HG02943 (cell line): ENCODE data around the gene PLPPR1.

Experiments used
- ATAC-seq: cut with Tn5 transposase; IDR thresholded peaks from one replicate; pipeline ENCODE4 v1.9.1; 2021; ENCODE audit warnings: mild to moderate bottlenecking, low read depth, moderate library complexity; ENCODE audit not compliant: unreplicated experiment

PLPPR1 gene

GRCh38 chr9:101191723-101192122 lies 163.2 kb downstream of the PLPPR1 start:
- no peak for ATAC-seq

GRCh38 chr9:101197026-101197425 lies 168.5 kb downstream of the PLPPR1 start:
- ATAC-seq, result no peak

GRCh38 chr9:101200852-101201251 lies 172.3 kb downstream of the PLPPR1 start:
- ATAC-seq, result no peak

GRCh38 chr9:101201630-101202029 lies 173.1 kb downstream of the PLPPR1 start:
- ATAC-seq, result no peak

DNA sequence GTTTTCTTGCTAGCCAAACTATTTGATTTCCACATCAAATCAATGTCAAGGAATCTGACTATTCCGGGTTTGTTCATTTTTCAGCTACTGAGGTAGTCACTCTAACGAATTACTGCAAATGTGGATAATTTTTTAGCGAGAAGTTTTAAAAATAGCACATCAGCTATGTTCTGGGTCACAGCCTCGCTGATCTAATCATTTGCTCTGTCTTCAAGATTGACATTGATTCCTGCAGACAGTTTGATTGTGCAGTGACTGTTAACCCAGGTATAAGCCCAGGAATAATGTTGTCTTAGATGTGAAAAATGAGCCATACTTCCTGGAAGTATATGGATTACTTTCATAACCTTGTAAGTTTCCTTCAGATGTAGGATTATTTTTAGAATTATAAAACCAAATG lies 181.1 kb downstream of the PLPPR1 start:
- no peak for ATAC-seq

- no peak for ATAC-seq
Measured at GRCh38 chr9:101212661-101213060, 184.1 kb downstream of the PLPPR1 start.

DNA sequence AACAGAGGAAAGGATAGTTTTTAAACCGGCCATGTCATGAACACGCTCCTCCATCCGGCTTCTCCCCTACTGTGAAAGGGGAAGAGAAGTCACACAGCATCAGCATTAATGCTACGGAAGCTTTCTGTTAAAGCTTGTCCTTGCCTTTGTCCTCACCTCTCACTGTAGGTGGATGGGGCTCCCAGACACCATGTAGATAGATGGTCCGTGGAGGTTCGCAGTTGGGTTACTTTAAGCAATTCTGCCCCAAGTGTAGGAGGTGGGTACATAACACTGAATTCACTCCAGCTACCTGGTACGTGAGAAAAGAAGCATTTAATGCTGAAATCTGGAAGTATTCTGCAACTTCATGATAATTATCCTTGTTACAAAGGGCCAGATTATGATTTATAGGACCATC lies 190.5 kb downstream of the PLPPR1 start:
- no peak for ATAC-seq

DNA sequence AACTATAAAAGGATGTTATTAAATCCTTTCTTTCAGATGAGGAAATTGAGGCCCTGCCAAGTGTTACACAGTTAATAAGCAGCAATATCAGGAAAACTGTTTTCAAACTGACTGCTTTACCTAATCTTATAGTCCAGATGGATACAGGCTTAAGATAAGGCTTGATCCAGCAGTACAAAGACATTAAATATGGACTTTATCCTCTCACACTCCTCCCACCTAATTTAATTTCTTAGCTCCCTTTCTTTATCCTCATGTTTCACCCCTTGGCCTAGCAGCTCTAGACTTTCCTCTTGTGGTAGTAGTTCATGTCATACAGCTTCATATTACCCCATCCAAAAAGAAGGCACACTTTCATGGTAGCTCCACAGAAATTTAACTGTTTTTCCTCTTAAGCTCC lies 191.8 kb downstream of the PLPPR1 start:
- ATAC-seq, result no peak

DNA sequence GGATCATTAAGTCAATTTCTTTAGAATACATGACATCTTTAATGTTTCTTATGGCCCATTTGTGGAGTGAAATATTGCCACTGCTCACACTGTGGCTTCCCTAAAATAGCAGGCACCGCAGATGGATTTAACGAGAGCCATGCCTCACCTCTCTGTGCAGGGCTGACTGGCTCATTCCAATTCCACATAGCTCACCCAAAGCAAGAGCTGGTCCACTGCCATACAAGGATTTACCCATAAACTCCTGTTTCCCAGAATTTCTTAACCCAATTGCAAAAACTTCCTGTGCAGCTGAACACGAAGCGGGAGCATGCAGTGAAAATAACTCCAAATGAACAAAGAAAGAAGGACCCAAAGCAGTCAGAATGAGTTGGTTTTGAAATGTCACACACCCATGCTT lies 196.7 kb downstream of the PLPPR1 start:
- ATAC-seq, result no peak

GRCh38 chr9:101226161-101226560 lies 197.6 kb downstream of the PLPPR1 start:
- no peak for ATAC-seq

DNA sequence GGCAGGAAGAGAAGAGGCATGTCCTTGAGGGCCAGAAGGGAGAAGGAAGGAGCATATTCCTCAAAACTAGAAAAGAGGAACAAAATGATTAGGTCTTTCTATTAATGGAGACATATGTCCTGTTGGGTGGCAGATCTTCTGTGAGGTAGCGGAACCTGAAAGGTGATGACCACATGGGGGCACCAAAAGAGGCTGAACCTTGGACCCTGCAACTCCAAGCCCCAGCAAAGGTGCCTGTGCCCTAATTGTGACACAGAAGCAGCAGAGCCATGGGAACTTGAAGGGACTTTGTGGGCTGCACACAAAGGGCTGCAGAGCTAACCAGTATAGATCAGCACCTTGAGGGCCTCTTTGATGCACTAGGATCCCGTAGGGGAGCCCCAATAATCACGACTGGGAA lies 198.3 kb downstream of the PLPPR1 start:
- ATAC-seq, result no peak

GRCh38 chr9:101229606-101230005 lies 201.1 kb downstream of the PLPPR1 start:
- no peak for ATAC-seq

DNA sequence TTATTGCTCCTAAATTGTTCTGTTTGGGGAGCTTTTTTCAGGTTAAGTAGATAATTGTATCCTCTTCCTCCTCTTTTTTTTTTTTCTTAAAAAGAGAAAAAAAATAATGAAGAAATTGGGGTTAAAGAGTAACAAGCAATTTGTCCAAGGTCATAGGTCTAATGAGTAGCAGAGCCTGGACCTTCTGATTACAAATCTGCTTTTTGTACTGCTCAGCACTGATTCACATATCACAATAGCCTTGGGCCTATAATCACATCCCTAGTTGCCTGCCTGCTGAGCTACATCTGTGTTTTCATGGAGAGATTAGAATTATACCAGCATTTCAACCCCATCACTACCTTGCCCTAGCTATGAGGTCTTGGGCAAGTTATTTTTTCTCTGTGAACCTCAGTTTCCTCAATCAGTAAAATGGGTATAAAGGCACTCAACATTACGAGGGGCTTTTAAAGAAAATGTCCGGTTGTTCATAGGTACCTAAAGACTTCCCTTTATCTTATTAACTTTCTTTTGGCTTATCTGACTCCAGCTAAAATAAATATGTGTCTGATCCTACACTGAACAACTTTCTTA lies 204.0 kb downstream of the PLPPR1 start:
- ATAC-seq, result no peak

- ATAC-seq, result no peak
Measured at GRCh38 chr9:101235105-101235866, 206.8 kb downstream of the PLPPR1 start.

DNA sequence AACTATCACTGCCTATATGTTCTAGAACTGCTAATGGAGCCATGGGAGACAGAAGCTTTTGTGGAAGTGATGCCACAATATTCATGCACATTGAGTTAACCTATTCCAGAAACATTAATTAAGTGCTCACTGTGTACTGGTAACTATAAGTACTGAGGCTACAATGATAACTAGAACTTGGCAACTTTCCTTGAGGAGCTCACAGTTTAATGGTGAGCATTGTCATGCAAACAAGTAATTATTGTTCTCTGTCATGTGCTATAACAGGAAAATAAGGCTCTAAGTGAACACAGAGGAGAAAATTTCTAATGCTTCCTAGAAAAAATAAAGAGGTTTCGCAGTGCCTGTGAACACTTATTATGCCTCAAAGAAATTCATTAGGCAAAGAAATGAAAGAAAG lies 214.1 kb downstream of the PLPPR1 start:
- ATAC-seq, result no peak

- ATAC-seq, result no peak
Measured at GRCh38 chr9:101246691-101247090, 218.2 kb downstream of the PLPPR1 start.

DNA sequence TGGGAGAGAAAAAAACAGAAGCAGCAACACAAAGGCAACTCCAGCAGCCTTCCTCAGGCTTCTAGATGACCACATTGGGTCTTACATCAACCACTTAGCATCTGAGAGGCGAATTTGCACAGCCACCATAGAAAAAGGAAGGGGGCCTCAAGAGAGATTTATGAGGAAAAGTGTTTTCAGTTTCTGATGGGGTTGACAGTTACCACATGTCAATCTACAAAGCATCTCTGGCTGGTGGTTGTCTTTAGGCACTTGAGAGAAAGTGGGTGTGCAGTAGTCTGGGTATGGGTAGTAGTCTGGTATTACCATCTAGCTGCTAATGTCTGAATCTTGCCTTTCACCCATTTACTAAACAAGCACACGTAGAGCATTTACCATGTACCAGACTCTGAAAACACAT lies 218.8 kb downstream of the PLPPR1 start:
- no peak for ATAC-seq

- no peak for ATAC-seq
Measured at GRCh38 chr9:101254733-101255433, 226.4 kb downstream of the PLPPR1 start.

DNA sequence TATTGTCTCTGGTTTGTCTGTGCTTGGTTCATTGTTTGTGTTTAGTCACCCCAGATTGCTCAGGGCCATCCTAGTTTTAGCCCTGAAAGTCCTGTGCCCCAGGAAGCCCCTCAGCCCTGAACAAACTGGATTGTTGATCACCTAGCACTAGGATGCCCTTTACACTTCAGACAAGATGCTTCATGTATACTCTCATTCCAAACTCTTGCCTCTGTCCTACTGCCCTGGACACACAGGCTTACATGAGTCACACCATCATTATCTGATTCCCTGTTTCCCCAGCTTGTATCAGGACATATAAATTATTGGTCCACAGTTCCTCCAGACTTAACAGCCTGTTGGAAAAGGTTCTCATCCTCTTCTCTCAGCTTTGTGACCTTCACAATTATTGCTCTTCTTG lies 236.2 kb downstream of the PLPPR1 start:
- no peak for ATAC-seq

DNA sequence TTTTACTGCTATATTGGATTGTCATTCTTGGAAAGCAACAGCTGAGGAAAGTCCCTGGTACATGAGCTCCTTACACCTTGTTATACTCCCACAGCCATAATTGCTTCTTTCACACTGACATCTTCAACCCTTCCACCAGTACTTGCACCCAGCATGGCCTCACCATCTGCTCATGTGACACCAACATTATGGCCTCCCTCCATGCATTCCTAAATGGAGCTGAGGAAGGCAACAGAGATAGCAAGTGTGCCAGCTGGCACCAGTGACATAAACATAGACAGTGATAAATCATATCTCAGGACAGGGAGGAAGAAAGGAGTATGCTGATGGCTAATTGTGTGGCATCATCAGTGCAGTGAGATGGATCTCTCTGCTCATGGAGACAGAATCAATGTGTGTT lies 236.7 kb downstream of the PLPPR1 start:
- no peak for ATAC-seq

GRCh38 chr9:101268426-101268825 lies 239.9 kb downstream of the PLPPR1 start:
- ATAC-seq, result no peak
